Nephron progenitor cell (in vitro differentiated cells): Measurements from ENCODE around the gene ANKRD60.

Experiments used
- DNase-seq: peaks from one replicate; pipeline ENCODE4 v3.0.0; 2021
- H3K27ac Mint-ChIP-seq: 2 replicates; pipeline ENCODE4 v1.8.0; 2021; ENCODE audit warnings: mild to moderate bottlenecking, moderate library complexity, mixed read lengths
- H3K27me3 Mint-ChIP-seq: 2 replicates; pipeline ENCODE4 v1.8.0; 2021; ENCODE audit warnings: mild to moderate bottlenecking, low read depth, mixed read lengths; ENCODE audit not compliant: poor library complexity
- H3K36me3 Mint-ChIP-seq: 2 replicates; pipeline ENCODE4 v1.8.0; 2021; ENCODE audit warnings: low read depth, mixed read lengths
- H3K4me1 Mint-ChIP-seq: 2 replicates; pipeline ENCODE4 v1.8.0; 2021; ENCODE audit warnings: mixed read lengths
- H3K4me3 Mint-ChIP-seq: 2 replicates; pipeline ENCODE4 v1.8.0; 2021; ENCODE audit warnings: mild to moderate bottlenecking, moderate library complexity, mixed read lengths
- H3K9me3 Mint-ChIP-seq: 2 replicates; pipeline ENCODE4 v1.8.0; 2021; ENCODE audit warnings: mild to moderate bottlenecking, moderate library complexity, mixed read lengths
- TF ChIP-seq, protein P1 (sequence below): fragments of 200-600 bp; sonication (generic); IDR thresholded peaks from 2 replicates; pipeline ENCODE4 v1.5.0; 2021; ENCODE audit warnings: antibody characterized with exemption

Gene ANKRD60

DNA sequence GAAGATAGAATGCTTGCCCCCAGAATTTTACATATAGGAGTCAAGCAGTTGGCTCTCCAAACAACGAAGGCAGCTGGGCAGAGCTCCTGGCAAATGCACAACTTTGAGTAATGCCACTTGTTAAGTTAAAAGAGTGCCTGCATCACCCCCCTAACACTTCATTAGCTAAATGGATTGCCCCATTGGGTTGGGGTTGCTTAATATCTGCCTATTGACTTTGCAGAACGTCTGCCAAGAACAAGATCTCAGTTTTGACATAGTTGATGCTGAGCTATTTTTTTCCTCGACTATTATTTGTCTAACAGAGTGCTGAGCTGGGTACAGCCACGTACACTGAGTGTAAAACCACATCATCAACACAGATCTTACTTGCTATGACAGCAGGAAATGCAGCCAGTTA is 12.1 kb downstream of the ANKRD60 start:
- Mint-ChIP-seq H3K27ac (no peak overlapping the region), H3K9me3 (peaks cover 26% of the 10 kb centered on the region), H3K27me3 (peaks cover 55% of the 10 kb centered on the region), H3K36me3 (peaks cover 4% of the 10 kb centered on the region), H3K4me1 (no peaks in the 10 kb centered on the region), H3K4me3 (no peak overlapping the region)
- DNase-seq: no peak
- TF ChIP-seq, protein P1, sequence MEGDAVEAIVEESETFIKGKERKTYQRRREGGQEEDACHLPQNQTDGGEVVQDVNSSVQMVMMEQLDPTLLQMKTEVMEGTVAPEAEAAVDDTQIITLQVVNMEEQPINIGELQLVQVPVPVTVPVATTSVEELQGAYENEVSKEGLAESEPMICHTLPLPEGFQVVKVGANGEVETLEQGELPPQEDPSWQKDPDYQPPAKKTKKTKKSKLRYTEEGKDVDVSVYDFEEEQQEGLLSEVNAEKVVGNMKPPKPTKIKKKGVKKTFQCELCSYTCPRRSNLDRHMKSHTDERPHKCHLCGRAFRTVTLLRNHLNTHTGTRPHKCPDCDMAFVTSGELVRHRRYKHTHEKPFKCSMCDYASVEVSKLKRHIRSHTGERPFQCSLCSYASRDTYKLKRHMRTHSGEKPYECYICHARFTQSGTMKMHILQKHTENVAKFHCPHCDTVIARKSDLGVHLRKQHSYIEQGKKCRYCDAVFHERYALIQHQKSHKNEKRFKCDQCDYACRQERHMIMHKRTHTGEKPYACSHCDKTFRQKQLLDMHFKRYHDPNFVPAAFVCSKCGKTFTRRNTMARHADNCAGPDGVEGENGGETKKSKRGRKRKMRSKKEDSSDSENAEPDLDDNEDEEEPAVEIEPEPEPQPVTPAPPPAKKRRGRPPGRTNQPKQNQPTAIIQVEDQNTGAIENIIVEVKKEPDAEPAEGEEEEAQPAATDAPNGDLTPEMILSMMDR: no peak

DNA sequence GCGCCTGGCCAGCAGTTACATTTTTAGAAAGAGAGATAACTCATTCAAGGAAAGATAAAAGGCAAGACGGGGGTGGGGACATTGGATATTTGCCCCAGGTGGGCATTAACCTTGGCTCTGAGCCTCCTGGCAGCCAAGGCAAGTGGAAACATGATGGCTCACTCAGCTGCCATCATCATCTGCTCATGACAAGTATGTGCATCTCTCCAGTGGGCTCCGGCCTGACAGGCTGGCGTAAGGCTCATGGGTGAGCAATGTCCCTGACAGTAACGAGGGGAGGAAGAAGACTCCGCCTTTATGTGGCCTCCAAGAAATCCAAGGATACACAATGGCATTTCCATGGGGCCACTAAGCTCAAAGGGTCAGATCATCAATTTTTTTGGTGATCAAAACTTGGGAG is 13.3 kb downstream of the ANKRD60 start:
- Mint-ChIP-seq H3K27me3 (peaks cover 43% of the 10 kb centered on the region), H3K36me3 (peaks cover 4% of the 10 kb centered on the region), H3K9me3 (peaks cover 26% of the 10 kb centered on the region), H3K27ac (no peak overlapping the region), H3K4me1 (no peaks in the 10 kb centered on the region), H3K4me3 (no peak overlapping the region)
- DNase-seq: no peak
- TF ChIP-seq, protein P1: no peak

DNA sequence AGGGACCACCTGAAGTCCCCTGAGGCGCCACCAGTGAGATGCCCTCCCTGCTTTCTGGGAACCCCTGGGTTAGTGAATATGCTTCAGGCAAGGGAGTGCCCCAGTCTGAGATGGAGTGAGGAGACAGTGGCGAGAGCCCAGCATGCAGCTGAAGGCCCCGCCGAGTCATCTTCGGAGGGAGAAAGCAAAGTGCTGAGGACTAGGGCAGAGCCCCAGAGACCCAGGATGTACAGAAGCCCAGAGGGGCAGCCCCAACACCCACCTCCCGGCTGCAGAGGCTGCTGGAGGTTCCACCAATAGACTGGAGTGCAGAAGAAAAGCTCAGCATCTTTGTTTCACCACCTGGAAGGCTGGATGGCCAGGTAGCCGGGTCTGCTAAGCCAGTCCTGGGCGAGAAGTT is 14.1 kb downstream of the ANKRD60 start:
- peaks cover 20% of the 10 kb centered on the region for H3K9me3 Mint-ChIP-seq
- peaks cover 4% of the 10 kb centered on the region for H3K36me3 Mint-ChIP-seq
- H3K27me3 Mint-ChIP-seq: peaks cover 51% of the 10 kb centered on the region
- TF ChIP-seq, protein P1: no peak
- DNase-seq: no peak
- H3K27ac Mint-ChIP-seq: no peak overlapping the region
- no peak overlapping the region for H3K4me3 Mint-ChIP-seq
- no peaks in the 10 kb centered on the region for H3K4me1 Mint-ChIP-seq

DNA sequence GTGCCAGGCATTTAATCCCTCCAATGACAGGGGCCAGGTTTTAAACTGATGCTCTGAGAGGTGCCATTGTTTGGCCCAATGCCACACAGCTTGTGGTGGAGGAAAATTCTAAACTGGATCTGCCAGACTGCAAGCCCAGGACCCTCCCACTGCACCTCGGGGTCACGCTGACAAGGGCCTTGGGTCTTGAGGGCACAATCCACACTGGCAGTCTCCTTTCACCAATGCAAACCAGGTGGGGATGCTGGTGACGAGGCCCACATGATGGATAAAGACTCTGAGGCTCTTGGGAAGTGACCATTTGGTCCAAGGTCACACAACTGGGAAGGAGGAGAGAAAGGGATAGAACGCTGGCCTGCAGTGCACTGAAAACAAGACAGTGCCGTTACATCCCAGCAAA is 14.7 kb downstream of the ANKRD60 start:
- Mint-ChIP-seq H3K27me3 (peaks cover 52% of the 10 kb centered on the region), H3K27ac (no peak overlapping the region), H3K4me1 (no peaks in the 10 kb centered on the region), H3K36me3 (no peaks in the 10 kb centered on the region), H3K9me3 (peaks cover 14% of the 10 kb centered on the region), H3K4me3 (no peak overlapping the region)
- TF ChIP-seq, protein P1: no peak
- DNase-seq: no peak

DNA sequence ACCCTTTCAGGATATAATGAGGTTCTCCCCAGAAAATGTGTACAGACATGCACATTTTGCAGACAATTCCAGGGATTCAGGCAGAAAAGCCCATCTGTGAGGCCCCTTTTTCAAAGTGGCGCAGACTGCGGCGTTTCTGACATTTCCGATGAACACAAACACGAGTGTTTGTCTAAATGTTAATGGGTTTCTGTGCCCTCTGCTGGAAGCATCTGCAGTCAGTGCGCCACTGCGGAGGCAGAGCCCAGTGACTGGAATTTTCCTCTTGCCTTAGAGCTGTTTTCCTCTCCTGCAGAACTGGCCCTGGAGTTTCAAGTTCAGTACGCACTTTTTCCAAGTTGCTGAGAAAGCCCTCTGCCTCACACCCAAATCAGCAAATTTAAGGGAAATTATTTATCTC is 15.3 kb downstream of the ANKRD60 start:
- DNase-seq: no peak
- TF ChIP-seq, protein P1: no peak
- H3K27ac Mint-ChIP-seq: no peak overlapping the region
- H3K27me3 Mint-ChIP-seq: peaks cover 52% of the 10 kb centered on the region
- no peaks in the 10 kb centered on the region for H3K4me1 Mint-ChIP-seq
- peaks cover 8% of the 10 kb centered on the region for H3K9me3 Mint-ChIP-seq
- no peaks in the 10 kb centered on the region for H3K36me3 Mint-ChIP-seq
- no peak overlapping the region for H3K4me3 Mint-ChIP-seq

DNA sequence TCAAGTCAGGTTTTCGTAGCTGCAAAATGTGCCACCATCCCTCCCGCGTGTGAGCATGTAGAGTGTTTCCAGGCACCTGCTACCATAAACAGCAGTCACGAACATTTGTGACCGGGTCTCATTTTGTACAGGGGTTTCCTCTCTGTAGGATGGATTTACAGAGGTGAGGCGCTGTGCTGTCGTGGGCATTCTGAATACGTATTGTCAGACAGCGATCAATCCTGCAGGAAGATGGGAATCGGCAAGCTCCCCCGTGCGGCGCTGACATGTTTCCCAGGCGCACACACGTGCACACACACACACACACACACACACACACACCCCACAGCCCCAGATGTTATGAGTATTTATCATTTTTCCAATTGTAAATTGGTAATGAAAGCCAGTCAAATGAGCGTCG is 15.8 kb downstream of the ANKRD60 start:
- H3K36me3 Mint-ChIP-seq: no peaks in the 10 kb centered on the region
- no peak for DNase-seq
- H3K4me3 Mint-ChIP-seq: no peak overlapping the region
- no peak overlapping the region for H3K27ac Mint-ChIP-seq
- H3K27me3 Mint-ChIP-seq: peaks cover 50% of the 10 kb centered on the region
- no peaks in the 10 kb centered on the region for H3K4me1 Mint-ChIP-seq
- peaks cover 3% of the 10 kb centered on the region for H3K9me3 Mint-ChIP-seq
- TF ChIP-seq, protein P1: no peak
